ENCODE measurements around the gene GAS7. TPM values are rescaled to one million over a fixed set of nuclear protein-coding genes. Genes with fewer than 3 reads are reported as not detected.

Gene GAS7
- total RNA-seq, 4 donors from 2014 or later = 24.7 to 43.3 (median 38.4) TPM

DNA sequence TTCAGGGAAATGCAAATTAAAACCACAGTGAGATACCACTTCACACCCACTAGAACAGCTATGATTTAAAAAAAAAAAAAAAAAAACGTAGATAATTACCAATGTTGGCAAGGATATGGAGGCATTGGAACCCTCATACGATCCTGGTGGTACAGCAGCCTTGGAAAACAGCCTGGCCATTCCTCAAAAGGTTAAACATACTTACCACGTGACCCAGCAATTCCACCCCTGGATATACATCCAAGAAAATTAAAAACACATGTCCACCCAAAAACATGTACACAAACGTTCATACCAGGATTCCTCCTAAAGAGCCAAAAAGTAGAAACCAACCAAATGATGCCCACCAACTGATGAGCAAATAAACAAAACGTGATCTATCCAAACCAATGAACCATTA, 68.1 kb downstream of the GAS7 start:
- TF ChIP-seq, protein P1, sequence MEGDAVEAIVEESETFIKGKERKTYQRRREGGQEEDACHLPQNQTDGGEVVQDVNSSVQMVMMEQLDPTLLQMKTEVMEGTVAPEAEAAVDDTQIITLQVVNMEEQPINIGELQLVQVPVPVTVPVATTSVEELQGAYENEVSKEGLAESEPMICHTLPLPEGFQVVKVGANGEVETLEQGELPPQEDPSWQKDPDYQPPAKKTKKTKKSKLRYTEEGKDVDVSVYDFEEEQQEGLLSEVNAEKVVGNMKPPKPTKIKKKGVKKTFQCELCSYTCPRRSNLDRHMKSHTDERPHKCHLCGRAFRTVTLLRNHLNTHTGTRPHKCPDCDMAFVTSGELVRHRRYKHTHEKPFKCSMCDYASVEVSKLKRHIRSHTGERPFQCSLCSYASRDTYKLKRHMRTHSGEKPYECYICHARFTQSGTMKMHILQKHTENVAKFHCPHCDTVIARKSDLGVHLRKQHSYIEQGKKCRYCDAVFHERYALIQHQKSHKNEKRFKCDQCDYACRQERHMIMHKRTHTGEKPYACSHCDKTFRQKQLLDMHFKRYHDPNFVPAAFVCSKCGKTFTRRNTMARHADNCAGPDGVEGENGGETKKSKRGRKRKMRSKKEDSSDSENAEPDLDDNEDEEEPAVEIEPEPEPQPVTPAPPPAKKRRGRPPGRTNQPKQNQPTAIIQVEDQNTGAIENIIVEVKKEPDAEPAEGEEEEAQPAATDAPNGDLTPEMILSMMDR (IDR thresholded peaks at IDR 0.05; ENCODE audit: low read depth) = no peak

DNA sequence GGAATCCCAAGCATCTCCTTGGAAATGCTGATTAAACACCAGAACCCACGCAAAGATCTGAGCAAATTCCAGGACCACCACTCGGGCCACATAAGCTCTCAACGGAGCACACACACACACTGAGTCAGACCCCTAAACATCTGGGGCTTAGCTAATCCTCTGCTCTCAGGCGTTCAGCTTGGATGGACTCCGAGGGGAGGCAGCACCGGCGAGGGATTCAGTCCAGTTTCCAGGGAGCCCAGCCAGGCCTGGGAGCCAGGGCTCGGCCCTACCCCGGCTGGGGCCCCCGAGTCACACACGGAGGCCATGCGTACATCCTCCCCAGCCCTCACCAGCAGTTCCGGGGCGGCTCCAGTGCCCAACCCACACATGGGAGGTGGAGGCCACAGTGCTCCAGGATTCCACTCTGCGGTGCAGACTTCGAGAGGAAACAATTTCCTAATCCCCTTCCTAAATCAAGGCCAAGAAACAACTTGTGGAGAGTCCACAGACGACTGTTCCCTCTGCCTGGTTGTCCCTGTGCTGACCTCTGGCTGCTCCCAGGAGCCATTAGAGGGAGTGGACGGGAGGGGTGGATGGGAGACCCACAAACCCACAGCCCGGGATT, 70.5 kb downstream of the GAS7 start:
- TF ChIP-seq, protein P1 (IDR thresholded peaks at IDR 0.05; ENCODE audit: low read depth) = no peak

DNA sequence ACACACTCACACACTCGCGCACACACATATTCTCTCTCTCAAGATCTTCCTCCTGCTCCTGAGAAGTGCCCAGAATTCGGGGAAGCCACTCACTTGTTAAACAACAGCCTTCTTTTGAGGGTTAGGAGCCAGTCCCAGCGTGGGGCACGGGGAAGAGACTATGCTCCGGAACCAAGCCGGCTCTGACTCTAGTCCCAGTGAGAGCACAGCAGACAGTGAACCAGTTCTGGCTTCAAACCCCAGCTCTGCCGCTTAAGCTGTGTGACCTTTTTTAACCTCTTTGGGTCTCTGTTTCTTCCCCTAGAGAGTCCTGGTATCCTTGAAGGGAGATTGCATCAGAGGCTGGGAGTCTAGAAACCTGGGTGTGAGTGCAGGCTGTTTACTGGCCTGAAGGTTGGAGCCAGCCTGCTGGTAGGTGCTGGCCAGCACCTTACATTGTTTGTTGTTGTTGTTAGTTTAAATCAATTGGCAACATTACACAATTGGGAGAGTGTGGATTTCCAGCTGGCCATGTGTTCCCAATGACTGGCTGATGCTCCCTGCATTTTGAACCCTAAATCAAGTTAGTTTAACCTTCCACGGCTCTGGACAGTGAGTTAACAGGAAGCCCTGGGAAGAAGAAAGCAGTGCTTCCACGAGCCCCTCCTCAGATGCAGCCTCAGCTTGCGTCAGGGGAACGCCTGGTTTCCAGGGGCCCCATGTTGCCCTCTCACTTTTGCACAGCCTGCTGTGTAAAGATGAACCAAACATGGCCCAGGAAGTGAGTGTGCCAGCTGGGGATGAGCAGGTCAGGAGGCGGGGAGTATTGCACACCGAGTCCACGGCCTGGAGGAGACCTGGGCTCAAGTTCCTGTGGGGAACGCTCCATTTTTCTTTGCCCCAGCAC, 71.5 kb downstream of the GAS7 start:
- TF ChIP-seq, protein P1 (IDR thresholded peaks at IDR 0.05; ENCODE audit: low read depth) = no peak

DNA sequence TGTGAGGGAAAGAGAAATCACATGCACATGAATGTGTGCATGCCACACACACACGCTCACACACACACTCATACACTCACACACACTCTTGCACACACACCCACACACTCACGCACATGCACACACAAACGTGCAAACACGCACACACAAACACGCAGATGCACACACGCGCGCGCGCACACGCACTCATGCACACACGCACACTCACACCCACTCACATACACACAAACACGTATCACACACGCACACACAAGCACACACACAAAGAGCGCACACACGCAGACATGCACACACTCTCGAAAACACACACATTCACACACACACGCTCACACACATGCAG, 72.2 kb downstream of the GAS7 start:
- TF ChIP-seq, protein P1 (IDR thresholded peaks at IDR 0.05; ENCODE audit: low read depth) = no peak

DNA sequence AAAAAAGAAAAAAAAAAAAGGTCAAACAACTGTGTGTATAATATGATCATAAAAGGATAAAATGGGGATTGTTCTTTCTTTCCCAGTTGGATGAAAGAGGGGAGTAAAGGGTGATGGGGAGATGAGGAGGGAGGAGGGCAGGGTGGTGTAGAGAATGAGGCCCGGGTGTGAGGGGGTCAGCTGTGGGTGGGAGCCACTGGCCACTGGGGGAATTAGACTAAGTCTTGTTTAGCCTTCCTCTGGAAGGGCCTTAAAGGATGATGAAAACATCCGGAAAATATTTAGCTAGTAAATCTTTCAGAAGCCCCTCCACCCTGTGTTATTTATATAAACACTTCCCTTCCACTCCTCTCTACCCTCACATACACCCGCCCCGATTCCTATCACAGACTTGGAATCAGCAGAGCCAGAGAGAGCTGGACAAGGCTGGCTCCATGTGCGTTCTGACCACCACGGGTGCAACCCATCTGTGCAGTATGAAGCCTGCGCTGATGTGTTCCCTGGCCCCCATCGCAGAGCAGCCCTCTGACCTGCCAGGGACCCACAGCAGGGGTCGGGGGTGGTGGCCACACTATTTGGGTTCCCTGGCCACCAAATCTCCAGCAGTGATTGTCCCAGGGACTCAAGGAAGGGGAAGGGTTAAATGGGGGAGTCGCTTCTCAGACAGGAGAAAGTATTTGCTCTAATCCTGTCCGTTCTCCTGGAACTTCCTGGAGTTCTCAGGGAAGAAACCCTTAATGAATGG, 72.7 kb downstream of the GAS7 start:
- TF ChIP-seq, protein P1 (IDR thresholded peaks at IDR 0.05; ENCODE audit: low read depth) = no peak

DNA sequence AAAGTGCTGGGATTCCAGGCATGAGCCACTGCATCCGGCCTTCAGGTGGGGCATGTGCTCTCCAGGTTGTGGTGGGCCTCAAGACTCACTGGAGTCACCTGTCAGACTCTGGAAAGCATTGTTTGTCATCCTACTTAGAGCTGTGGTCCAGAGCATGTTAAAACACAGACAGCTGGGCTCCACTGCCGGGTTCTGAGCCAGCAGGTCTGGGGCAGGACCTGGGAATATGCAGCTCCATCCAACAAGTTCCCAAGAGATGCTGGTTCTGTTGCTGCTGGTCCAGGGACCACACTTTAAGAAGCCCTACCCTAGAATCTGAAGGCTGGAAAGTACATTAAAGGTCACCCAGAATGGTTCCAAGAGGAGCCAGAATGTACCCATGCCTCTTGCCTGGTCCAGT, 75.3 kb downstream of the GAS7 start:
- TF ChIP-seq, protein P1 (IDR thresholded peaks at IDR 0.05; ENCODE audit: low read depth) = no peak

Measured in subcutaneous adipose tissue (tissue), 4 donors.